HL-60/S4 treated with phorbol 12-myristate 13-acetate at 8.2 ng/mL for 4 days and 3 days (cell line): ENCODE results near the gene MUL1.
"Not testable (repeated sequence)": the region's sequence is repeated elsewhere in the genome, so short reads cannot be mapped to it uniquely, and the experiment has no call there.

Experiments
- in situ Hi-C: fragments of 300-500 bp; cut with MboI; formaldehyde crosslinking; loops from 2 replicates; pipeline ENCODE4 v1.15.0; 2022; ENCODE audit warnings: low sequenced_read_pairs

Gene MUL1

DNA sequence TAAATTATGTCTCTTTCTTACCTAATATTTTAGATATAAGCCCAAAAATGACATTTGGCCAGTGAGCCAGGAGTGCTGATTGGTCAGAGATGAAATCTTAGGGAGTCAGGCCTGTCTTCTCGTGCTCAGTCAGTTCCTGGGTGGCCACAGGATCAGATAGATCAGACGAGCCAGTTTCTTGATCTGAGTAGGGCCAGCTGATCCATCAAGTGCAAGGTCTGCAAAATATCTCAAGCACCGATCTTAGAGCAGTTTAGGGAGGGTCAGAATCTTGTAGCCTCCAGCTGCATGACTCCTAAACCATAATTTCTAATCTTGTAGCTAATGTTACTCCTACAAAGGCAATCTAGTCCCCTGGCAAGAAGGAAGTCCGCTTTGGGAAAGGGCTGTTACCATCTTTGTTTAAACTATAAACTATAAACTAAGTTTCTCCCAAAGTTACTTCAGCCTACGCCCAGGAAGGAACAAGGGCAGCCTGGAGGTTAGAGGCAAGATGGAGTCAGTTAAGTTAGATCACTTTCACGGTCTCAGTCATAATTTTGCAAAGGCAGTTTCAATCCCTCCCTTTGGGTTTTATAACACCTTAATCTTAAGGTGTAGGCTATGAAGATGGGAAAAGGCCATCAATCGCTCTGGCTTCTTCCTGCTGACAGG lies 11.8 kb upstream of the MUL1 start:
- in situ Hi-C loops, result loop anchor here (5.0 kb wide), 1 partner anchor 118 kb away; no protein-coding TSS in a partner anchor

- in situ Hi-C loops, result no loop called here
Measured at GRCh38 chr1:20511518-20512428, 3.8 kb upstream of the MUL1 start.

DNA sequence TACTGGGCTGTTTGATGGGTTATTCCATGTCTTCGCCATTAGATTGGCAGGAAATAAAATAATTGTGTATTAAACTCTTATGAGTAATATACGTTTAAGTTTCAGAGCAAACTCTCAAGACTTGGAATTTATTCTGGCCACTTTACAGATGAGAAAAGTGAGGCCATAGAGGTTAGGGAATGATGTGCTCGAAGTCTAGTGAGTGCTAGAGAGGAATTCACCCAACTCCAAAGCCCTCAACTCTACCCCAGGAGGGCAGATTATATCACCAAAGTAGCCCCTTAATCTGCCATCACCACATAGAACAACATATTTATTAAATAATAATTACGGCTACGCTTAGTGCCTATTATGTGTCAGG lies 440 bp upstream of the MUL1 start:
- in situ Hi-C loops, result no loop called here

GRCh38 chr1:20507248-20507563 lies 745 bp downstream of the MUL1 start:
- in situ Hi-C loops, result no loop called here

- in situ Hi-C loops, result no loop called here
Measured at GRCh38 chr1:20505488-20505887, 2.5 kb downstream of the MUL1 start.

GRCh38 chr1:20500716-20501115 lies 7.2 kb downstream of the MUL1 start:
- in situ Hi-C loops, result loop anchor here (5.0 kb wide), 1 partner anchor 288 kb away; no protein-coding TSS in a partner anchor

GRCh38 chr1:20499718-20500117 lies 8.2 kb downstream of the MUL1 start:
- in situ Hi-C loops, result loop anchor here (5.0 kb wide), 1 partner anchor 287 kb away; no protein-coding TSS in a partner anchor

DNA sequence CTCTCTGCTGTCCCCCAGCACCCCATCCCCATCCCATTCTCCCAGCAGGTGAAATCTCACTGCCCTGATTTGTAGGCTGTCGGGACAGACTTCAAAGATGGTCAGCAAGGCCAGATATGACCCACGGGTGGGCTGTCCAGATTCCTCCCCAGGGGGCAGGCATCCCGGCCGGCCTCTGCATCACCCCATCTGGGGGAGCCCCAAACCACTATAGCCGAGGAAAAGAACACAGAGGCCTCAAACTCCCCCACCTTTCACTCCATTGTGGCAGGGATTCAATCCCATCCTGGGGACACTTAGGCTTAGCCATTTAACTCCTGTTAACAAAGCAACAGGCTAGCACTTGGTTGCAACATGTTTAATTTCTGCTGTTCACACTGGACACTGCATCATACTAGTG lies 8.8 kb downstream of the MUL1 start:
- in situ Hi-C loops, result no loop called here

DNA sequence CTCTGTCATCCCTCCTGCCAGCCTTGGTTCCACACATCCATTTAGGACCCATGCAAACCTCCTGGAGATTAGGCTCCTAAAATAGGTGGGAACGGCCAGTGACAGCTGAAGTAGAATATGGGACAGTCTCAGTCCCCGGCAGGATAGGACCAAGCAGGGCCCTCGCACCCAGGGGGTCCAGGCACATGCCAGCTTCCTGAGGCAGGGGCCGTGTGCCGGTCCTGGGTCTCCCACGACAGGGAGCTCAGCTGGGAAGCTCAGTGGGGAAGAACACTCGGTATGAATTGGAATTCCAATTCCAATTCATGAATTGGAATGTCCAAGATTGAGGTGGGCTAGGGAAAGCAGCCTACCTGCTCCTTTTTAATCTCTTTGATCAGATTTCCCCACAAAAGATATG lies 9.8 kb downstream of the MUL1 start:
- in situ Hi-C loops, result no loop called here

DNA sequence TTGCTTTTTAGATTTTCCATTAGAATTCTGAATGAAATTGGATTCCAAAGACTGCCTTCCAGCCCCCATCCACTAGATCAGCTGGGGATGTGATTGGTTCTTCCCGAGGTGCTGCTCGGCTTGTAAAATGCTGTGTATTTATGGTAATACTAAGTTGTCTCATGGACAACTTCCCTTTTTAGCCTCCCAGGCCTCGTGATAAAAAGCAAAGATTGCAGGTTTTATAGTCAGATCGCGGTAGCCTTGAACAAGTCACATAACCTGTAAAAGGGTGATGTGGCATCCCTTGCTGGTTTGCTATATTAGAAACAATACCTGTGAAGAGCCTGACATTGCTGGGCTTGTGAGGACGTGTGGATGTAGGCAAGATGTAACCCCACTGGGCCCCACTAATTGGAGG lies 10.4 kb downstream of the MUL1 start:
- in situ Hi-C loops, result no loop called here

DNA sequence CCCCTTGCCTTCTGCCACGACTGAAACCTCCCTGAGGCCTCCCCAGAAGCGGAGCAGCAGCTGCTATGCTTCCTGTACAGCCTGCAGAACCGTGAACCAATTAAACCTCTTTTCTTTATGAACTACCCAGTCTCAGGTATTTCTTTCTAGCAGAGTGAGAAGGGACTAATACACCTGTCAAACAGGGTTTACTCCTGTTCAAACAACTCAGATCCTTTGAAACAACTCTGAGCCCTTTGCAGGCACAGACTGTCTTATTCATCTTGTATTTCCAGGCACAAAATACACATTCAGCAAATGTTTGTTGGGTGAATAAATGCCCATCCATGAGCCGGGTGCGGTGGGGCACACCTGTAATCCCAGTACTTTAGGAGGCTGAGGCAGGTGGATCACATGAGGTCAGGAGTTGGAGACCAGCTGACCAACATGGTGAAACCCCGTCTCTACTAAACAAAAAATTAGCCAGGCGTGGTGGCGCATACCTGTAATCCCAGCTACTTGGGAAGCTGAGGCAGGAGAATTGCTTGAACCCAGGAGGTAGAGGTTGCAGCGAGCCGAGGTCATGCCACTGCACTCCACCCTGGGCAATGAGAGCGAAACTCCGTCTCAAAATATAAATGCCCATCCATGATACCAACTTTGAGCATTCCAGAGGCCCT lies 11.1 kb downstream of the MUL1 start:
- in situ Hi-C loops, result not testable (repeated sequence)

- in situ Hi-C loops, result no loop called here
Measured at GRCh38 chr1:20496241-20496661, 11.7 kb downstream of the MUL1 start.

DNA sequence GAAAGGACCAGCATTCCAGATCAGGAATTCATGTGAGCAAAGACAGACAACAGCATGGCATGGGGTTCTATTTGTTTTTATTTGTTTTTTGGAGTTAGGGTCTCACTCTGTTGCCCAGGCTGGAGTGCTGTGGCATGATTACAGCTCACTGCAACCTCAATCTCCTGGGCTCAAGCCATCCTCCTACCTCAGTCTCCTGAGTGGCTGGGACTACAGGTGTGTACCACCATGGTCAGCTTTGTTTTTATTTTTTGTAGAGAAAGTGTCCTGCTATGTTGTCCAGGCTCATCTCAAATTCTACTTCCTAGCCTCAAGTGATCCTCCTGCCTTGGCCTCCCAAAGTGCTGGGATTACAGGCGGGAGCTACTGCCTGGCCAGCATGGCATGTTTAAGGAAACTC lies 12.3 kb downstream of the MUL1 start:
- in situ Hi-C loops, result no loop called here

- in situ Hi-C loops, result no loop called here
Measured at GRCh38 chr1:20494609-20495311, 13.2 kb downstream of the MUL1 start.

DNA sequence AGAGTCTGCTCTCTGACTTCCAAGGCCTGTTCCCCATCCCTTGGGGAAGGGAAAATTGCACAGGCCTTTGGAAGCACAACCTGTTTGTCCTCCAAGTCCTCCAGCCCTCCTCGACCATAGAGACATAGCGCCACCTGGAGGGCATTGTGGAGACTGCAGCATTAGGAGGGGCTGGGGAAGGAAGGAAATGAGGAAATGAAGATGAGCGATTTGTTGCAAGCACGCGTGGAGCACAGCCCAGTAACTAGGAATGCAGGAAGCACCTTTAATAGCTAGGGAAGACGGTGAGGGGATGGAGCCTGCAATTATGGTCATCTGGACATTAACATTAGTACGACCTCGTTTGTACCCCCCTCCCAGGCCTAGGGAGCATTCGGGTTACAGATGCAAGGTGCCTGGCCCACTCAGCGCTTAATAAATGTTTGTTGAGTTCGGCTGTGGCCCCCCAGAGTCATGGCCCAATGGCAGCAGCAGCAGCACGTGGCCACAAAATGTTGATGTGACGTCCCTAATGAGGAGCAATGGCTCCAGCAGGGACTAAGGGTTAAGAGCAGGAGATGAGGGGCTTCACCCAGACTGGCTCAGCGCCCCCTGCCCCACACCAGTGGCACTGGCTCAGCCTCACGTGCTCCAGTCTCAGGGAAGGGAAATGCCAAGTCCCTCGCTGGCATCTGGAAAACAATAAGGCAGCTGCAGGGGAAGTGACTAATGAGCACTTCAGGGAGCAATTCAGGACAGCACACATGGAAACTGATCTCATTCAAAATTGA lies 13.9 kb downstream of the MUL1 start:
- in situ Hi-C loops, result no loop called here

- in situ Hi-C loops, result no loop called here
Measured at GRCh38 chr1:20493309-20493708, 14.6 kb downstream of the MUL1 start.

GRCh38 chr1:20492751-20493150 lies 15.2 kb downstream of the MUL1 start:
- in situ Hi-C loops, result no loop called here

DNA sequence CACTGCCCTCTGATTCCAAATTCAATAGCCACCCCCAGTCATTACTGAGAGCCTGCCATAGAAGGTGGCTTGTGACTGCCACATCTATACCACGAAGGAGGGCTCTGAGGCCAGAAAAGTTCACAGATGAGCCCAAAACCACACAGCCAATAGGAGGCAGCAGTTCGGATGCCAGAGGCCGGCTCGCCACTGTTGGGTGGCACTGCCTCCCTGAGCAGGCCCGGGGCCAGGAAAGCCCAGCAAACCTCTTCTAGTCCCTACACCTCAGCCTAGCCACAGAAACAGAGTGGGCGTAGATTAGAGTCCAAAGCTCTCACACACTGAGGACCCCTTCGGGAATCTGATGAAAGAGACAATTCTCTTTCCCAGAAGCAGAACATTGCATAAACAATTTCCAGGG lies 16.1 kb downstream of the MUL1 start:
- in situ Hi-C loops, result no loop called here

DNA sequence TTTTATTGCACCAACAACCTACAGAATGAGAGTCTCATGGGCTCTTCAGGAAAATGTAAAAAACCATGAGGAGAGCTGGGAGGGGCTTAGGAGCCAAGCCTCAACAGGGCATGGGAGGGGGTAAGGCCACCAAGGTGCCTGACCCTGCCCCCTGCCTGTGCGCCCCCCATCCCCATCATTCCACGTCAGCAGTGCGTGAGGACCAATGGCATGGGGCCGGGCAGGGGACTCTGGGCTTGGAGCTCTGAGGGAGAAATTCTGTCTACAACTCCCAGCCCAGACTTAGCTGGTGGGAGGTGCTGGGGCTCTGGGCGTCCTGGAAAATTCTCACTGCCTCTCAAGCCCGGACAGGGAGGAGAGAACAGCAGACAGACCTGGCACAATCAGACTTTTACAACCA lies 16.8 kb downstream of the MUL1 start:
- in situ Hi-C loops, result no loop called here

GRCh38 chr1:20487236-20487590 lies 20.7 kb downstream of the MUL1 start:
- in situ Hi-C loops, result no loop called here
